Stimulated activated CD4-positive, alpha-beta T cell treated with anti-CD3 and anti-CD28 coated beads, TNF-alpha, amount 100 ng/mL, for 24 hours (primary cell): ENCODE measurements around the gene NLRC5.
A peak's percentile ranks its signal among the peaks of the same experiment; 100 is the strongest.
"Not testable (repeated sequence)": the region's sequence is repeated elsewhere in the genome, so short reads cannot be mapped to it uniquely, and the experiment has no call there.

Experiments used
- DNase-seq, 3 experiments: peaks; one replicate each; pipeline ENCODE4 v3.0.0-alpha.2; 2020; ENCODE audit warnings: low read depth in 3 of 3

NLRC5 gene

DNA sequence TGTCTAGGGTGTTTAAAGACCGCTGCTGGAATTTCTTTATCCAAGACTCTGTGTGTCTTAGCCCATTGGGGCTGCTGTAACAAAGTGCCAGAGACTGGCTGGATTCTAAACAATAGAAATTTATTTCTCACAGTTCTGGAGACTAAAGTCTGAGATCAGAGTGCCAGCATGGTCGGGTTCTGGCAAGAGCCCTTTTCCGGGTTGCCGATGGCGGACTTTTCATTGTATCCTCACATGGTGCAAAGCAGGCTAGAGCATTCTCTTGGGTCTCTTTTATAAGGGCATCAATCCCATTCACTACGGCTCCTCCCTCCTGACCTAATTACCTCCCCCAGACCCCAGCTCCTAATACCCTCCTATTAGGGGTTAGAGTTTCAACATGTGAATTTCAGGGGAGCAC lies 9.5 kb downstream of the NLRC5 start:
- no peak for DNase-seq

DNA sequence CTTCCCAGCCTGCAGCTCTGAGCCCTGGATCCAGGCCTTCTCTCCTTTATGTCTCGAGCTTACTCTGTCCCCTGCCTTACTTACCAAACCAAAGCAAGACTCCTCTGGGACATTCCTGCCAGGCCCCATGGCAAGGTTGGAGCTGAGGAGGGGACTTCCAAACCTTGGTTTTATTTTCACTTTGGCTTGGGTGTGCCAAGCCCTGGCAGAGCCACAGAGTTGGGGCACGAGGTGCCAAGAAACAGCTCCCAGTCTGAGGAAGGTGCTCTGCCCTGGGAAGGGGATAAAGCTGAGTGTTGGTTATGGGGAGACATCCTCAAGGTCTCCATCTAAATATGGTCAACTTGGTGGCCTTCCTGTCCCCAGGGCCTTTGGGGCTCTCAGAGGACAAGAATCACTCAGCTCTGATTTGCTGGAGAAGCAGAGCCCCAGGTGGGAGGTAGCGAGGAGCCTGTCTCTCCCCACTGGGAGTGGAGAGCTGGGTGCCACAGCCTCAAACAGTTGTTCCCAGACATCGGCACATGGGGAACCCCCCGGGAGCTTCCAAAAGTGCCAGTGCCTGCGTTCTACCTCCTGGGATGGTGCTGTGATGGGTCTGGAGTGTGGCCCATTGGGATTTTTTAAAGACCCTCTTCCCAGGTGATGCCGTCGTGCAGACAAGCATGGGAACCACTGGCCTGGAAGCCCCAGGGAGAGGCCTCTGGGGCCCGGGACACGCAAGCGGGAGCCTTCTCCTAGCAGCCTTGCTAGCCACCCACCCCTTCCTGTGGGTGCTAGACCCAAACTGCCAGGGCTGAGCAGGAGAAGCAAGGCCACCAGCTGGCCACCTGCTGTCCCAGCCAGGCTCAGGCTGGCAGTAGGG lies 10.3 kb downstream of the NLRC5 start:
- no peak for DNase-seq

DNA sequence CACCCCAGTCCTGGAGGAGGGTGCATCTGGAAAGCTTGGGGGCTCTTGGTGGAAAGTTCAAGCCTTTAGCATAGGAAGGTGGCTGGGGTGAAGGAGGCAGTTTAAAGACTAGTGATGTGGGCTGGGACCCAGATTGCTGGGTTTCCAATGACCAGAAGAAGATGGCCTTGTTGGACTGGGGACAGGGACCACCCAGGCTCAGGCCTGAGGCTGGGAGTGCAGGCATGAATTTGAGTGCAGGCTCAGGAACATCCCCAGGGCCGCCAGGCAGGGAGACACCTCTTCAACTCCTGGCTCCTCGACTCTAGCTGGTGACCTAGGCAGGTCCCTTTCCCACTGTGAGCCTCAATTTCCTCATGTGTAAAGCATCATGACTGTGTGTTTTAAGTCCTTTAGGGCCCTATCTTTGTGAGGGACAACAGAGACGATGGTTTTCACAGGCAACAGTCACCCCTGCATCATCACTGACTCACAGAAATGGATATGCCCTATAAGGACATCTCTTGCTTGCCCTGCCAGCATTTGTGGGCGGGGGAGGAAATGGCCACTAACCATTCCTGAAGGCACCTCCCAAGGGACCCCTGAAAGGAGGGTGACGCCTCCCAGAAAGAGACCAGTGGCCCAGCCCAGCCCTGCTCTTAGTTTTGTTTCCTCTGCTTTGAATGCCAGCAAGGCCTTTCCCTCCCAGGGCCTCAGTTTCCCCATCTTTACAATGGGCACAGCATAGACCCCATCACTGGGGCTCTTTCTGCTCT lies 11.1 kb downstream of the NLRC5 start:
- peak in 2 of 3 experiments; percentile 46 to 53 for DNase-seq

DNA sequence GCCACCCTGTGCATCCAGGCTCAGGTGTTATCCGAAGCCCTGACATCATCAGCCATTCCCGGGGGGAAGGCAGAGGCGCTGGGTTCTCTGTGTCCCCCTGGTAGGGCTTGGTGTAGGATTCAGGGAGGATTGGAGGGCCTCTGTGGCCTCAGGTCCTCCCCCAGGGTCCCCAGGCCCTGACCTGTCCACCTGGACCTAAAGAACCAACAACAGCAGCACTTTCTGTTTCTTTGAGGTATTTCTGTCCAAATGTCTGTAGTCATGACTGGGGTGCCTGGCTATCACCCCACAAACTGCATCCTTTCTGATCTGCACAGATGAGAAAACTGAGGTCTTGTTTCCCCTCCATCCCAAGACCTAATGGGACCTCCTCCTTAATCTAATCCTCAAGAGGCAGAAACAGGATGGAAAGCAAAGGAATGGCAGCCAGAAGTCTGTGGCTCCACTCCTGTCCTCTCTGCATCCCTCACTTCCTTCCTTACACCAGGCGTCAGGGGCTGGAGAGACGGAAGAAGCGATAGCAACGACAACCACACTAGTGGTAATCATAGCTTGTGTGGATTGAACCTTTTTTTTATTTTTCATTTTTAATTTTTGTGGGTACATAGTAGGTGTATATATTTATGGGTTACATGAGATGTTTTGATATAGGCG lies 11.8 kb downstream of the NLRC5 start:
- DNase-seq = no peak

DNA sequence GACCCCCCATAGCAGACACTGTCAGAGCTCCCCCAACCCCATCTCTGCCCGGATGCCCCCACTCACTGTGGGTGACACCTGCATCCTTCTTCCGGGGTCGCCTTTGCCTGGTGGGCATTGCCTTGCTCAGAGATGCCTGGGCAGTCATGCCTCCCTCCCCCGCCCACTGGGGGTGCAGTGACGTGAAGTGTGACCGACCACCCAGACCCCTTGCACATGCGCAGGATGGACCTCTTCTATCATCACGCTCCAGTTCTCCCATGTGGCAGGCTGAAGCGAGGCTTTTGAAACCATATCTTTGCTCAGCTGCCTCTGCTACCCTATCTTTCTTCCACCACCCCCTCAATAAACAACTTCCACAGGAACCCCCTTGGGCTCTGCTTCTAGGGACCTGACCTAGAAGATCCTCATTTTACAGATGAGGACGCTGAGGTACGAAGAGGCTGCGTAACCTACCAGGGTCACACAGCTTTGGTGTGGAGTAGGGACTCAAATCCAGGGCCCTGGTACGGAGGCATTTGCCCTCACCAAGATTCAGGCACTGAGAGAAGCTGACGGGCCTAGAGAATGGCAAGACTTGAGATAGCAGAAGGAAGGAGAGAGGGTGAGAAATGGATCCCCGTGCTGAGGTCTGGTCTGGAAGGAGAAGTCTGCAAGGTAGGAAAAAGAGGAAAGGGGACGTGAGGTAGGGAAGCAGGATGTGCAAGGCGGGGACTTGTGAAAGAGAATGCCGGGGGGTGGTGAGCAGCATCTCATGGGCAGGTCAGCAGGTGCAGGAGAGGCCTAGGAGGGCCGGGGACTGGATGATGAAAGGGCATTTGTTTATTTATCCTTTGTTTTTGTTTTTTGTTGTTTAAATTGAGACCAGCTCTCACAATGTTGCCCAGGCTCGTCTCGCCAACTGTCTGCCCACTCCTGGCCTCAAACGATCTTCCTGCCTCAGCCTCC lies 14.4 kb downstream of the NLRC5 start:
- DNase-seq = no peak

DNA sequence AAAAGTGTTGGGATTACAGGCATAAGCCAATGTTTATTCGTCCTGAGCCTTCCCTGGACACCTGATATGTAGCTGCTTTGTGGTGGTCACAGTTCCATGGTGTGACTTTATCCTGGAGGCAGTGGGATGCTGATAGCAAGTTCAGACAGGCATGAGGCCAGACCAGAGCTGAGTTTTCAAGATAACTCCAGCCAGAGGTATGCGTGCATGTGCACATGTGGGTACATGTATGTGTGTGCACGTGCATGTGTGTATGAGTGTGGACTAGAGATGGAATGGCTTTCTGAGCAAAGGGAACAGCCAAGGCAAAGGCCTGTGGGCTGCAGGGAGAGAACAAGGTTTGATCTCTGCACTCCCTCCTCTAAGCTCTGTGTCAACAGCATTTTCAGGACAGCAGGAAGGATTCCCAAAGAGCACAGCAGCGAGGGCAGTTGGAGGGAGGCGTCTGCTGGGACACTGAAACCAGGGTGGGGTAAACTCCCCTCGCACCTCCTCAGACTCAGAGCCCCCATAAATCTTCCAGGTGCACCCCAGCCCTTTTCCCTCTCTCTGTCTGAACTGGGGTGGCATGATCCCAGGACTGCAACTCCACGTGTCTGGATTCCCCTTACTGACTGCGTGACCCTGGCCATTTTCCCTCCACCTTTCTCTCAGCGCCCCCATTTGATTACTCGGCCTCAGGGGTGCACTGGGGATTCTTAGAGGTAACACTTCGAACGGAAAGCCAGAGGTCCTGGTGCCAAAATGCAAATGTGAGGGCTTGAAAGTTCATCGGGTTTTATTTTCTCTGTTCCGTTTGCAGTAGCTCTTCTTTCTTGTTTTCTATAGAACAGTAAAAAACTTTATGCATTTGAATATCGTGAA lies 15.3 kb downstream of the NLRC5 start:
- DNase-seq = no peak

DNA sequence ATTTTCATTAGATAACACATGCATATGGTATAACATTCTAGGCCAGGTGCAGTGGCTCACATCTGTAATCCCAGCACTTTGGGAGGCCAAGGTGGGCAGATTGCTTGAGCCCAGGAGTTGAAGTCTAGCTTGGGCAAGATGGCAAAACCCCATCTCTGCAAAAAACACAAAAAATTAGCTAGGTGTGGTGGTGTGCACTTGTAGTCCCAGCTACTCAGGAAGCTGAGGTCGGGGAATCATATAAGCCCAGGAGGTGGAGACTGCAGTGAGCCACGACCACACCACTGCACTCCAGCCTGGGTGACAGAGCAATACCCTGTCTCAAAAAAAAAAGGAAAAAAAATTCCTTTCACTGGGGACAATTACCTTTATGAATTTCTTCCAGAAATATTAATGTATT lies 16.2 kb downstream of the NLRC5 start:
- DNase-seq = not testable (repeated sequence)

DNA sequence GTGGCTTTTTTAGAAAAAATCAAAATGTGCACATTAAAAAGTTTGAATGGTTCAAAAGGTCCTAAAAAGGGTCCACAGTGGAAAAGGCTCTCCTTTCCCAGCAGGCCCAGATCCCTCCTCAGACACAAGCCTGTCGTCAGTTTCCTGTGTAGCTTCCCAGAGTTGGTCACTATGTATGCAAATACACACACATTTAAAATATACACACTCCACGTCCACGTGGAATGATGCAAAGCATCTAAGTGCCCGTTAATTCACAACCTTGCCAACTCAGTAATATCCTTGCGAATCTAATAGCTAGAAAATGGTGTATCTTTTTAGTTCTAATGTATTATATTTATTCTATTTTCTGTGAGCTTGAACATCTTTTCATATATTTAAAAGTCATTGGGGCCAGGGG lies 17.7 kb downstream of the NLRC5 start:
- no peak for DNase-seq

DNA sequence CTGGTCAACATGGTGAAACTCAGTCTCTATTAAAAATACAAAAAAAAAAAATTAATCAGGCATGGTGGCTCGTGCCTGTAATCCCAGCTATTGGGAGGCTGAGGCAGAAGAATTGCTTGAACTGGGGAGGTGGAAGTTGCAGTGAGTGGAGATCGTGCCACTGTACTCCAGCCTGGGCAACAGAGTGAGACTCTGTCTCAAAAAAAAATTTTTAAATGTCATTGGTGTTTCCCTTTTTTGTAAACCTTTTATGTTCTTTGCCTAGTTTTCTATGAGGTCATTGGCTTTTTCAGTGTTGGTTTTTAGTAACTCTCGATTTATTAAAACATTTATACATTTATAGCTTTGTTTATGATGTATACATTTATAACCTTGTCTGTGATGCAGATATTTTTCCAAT lies 18.2 kb downstream of the NLRC5 start:
- DNase-seq = no peak

DNA sequence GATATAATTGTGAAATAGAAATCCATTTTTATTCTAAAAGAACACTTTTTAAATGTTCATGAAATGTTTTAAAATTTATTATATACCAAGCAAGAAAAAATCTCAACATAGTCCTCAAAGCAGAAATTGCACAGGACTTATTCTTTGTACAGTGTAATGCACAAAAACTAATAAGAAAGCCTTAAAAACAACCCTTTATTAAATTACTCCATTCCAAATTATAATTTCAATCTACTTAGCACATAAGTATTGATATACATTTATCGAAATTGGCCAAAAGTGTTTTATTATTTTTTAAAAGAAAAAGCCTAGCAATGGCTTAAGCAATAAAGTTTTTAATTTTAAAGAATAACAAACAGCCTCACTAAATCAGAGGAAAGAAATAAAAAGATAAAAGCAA lies 19.1 kb downstream of the NLRC5 start:
- no peak for DNase-seq

DNA sequence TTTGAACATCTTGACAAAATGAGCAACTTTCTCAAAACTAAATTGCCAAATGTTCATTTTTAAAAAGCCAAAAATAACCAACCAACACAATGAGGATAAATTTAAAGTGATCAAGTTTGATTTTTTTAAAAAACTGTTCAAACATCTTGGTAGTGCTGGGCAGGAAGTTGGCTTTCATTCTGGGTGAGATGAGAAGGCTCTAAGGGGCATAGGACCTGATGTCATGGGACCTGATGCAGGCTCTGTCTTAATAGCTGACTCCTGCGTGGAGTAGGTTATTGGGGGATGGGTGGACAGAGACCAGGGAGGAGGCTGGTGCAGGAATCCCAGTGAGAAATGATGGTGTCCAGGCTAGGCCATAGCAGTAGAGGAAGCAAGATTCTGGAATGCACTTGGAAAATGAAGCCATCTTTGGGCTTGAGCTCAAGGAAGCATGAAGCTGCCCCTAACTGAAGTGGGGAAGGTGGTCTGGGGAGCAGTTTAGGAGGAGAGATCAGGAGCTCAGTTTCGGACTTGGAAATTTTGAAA lies 20.4 kb downstream of the NLRC5 start:
- DNase-seq = no peak

DNA sequence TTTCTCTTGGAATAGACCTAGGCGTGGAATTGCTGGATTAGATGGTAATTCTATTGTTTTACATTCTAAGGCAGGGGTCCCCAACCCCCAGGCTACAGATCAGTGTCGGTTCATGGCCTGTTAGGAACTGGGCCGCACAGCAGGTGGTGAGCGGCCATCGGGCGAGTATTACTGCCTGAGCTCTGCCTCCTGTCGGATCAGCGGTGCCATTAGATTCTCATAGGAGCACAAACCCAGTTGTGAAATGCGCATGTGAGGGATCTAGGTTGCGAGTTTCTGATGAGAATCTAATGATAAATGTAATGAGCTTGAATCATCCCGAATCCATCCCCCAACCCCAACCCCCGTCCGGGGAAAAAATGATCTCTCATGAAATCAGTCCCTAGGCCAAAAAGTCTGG lies 23.0 kb downstream of the NLRC5 start:
- DNase-seq = no peak

DNA sequence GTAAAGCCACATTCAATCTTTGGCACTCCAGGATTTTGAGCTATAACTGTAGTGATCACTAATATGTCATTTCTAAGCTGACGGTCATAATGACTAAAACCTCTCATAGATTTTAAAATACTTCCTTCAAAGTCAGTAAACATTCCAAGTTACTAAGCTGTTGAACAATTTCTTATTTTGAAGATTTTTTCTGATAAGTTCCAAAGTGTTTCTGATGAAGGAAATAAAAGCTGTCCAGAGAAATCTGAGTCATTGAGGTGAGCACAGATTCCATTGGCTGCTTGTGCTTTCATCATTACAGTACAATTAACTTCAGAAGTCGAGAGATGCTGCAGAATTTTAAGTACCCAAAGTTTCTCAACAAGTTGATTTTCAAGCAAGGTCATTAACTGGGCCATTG lies 23.9 kb downstream of the NLRC5 start:
- DNase-seq = no peak

DNA sequence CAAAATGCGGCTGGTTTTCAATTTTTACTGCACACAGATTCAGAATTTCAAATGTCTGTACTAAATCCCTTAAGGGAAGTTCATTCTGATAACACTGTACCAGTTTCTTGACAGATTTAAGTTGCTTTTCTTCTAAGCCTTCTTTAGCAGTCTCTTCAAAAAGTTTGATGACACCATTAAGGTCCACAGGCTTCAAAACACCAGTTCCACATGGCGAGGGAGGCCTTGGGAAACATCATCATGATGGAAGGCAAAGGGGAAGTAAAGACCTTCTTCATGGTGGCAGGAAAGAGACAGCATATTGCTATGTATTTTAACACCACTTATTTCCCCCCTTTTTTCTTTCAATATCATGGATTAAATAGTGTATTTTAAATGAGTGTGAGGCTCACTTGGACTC lies 24.5 kb downstream of the NLRC5 start:
- no peak for DNase-seq

DNA sequence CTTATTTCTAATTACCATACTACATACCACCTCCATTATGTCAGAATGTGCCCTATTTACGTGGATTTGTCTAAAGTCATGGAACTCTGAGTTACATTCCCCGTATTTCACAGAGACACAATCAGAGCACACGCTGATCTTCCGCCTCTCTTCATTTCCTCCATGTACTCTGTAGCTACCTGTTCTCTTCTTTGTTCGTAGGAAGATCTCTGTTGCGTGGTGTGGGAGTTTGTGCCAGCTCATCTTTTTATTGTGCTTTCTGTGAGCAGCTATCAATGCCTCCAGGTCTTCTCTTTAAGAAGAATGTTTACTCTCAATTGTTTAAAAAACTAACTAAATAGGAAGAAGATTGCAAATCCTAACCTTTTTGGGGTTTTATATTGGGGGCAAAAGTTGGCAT lies 26.9 kb downstream of the NLRC5 start:
- no peak for DNase-seq

DNA sequence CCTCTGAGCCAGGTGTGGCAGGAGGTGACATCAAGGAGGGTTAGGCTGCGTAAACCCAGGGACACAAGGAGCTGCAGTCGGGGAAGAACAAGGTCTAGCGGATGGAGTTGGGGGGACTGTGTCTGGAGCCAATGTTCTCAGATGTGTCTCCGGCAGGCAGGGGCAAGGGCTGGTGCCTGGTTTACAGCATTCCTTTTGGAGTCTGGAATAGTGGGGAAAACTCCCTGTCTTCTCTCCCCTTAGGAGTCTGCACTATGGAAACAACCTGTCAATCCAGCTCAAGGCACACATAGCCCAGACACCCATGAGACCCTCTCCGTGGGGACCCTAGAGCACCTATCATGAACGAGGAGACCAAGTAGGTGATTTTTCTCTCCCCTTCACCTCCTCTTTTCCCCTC lies 27.5 kb downstream of the NLRC5 start:
- DNase-seq = no peak

DNA sequence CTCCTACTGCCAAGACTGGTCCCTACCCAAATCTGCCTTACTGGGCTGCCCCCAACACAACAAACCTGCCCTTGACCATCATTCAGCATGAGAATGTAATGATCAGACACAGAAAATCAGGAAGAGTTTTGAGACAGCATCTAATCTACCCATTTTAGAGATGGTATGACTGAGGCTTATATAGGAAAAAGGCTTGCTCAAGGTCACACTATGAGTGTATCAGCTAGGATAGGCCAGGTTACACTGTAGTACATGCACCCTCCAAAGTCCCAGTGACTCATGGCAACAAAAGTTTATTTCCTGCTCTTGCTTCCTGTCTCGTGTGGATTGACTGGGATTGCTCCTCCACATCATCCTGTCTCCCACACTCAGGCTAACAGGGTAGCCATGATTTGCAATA lies 27.9 kb downstream of the NLRC5 start:
- DNase-seq = no peak

DNA sequence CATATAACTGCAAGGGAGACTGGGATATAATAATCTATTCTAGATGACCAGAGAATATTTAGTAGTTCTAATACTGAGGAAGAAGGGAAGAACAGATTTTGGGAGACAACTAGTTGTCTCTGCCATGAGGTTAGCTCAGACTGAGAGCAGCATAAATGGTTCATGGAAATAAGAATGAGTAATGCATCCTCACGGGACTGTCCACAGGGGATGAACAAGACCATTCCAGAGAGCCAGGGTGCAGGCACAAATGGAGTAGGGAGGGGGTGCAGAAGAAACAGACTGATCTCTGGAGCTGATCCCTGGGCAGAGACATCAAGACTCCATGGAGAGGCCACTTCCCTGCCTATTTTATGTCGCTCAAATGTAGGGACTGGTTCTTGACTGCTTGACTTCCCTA lies 30.4 kb downstream of the NLRC5 start:
- no peak for DNase-seq

DNA sequence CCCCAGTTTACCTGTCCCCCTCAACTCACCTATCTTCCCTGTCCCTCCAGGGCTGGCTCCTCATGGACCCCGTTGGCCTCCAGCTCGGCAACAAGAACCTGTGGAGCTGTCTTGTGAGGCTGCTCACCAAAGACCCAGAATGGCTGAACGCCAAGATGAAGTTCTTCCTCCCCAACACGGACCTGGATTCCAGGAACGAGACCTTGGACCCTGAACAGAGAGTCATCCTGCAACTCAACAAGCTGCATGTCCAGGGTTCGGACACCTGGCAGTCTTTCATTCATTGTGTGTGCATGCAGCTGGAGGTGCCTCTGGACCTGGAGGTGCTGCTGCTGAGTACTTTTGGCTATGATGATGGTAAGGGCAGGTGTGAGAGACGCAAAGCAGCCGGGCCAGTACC lies 31.3 kb downstream of the NLRC5 start:
- no peak for DNase-seq

DNA sequence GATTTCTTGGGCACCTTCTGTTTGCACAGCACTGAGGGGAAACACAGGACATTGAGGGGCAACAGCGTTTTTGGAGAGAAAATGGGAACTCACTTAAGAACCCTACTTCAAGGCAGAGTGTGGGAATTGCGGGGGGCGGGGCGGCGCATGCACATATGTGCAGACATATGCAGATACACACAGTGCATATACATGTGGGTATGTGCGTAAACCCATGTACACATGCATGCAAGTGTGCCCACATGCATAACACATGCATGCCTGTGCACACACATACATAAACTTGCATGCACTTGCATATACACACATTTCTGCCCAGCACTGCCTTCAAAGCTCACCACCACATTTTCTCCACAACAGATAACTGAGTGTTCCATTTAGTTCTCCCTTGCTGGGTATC lies 32.4 kb downstream of the NLRC5 start:
- DNase-seq = no peak
